ENCODE measurements around the gene G3BP1.

DNA sequence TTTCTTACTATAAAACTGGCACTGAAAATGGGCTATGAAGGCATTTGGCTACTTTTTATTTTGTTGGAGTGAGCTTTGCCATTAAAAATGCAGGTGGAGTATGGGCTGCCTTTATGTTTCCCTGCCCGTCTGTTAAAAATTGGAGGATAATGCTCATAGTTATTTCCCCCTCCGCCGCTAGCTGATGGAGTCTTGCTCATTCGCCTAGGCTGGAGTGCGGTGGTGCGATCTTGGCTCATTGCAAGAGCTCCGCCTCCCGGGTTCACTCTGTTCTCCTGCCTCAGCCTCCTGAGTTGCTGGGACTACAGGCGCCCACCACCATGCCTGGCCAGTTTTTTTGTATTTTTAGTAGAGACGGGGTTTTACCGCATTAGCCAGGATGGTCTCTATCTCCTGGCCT is 8.6 kb downstream of the G3BP1 start:
- TF ChIP-seq, protein P1, sequence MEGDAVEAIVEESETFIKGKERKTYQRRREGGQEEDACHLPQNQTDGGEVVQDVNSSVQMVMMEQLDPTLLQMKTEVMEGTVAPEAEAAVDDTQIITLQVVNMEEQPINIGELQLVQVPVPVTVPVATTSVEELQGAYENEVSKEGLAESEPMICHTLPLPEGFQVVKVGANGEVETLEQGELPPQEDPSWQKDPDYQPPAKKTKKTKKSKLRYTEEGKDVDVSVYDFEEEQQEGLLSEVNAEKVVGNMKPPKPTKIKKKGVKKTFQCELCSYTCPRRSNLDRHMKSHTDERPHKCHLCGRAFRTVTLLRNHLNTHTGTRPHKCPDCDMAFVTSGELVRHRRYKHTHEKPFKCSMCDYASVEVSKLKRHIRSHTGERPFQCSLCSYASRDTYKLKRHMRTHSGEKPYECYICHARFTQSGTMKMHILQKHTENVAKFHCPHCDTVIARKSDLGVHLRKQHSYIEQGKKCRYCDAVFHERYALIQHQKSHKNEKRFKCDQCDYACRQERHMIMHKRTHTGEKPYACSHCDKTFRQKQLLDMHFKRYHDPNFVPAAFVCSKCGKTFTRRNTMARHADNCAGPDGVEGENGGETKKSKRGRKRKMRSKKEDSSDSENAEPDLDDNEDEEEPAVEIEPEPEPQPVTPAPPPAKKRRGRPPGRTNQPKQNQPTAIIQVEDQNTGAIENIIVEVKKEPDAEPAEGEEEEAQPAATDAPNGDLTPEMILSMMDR (IDR thresholded peaks at IDR 0.05; ENCODE audit: low read depth, low read length, poor library complexity, severe bottlenecking) = no peak
- TF ChIP-seq EZH2phosphoT487 (IDR thresholded peaks at IDR 0.05; ENCODE audit: borderline replicate concordance, low read length) = no peak

All from DOHH2 (cell line).